ENCODE measurements around the gene MC1R.
"Not testable (repeated sequence)": the region's sequence is repeated elsewhere in the genome, so short reads cannot be mapped to it uniquely, and the experiment has no call there.

The MC1R gene

DNA sequence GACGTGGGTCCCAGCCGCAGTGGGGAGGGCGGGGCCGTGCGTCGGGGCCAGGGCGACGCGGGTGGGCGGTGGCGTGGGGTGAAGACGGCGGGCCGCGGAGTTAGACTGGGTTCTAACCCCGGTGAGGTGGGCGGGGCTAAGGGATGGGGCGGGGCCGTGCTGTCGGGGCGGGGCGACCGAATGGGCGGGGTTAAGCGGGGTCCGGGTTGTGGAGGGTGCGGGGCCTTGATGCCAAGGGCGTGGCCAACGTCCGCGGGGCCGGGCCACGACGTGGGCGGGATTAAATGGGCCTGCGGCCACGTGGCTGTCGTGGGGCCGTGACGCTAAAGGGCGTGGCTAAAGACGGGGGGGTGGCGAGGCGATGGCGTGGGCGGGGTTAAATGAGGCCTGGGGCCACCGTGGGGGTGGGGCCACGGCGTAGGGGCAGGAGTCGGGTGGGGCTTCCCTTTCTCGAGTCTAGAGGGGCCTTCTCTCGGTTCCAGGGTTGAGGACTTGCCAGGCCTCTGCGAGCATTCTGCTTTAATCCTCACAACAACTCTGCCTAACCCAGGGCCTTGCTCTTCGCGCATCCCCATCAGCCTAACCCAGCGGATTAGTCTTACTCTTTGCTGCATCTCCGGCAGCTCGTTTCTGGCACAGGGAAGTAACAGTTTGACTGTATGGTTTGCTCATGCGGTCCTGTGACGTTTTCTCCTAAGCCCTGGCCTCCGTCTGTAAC, 44.5 kb upstream of the MC1R start:
- H3K4me3 ChIP-seq (ENCODE audit: low read depth, low read length), result peak overlapping the region; percentile 90
- ChIA-PET POLR2A (interaction anchor here (0.5 to 2.5 kb wide), 5 partner anchors 11 to 259 kb away, joined by 3 to 22 read pairs (median 4); partner anchors contain the start of gene TUBB3), CTCF (interaction anchor here (0.8 to 8.7 kb wide), 4 partner anchors 12 to 174 kb away, joined by 4 to 83 read pairs (median 10); partner anchors contain the start of gene MC1R)
- TF ChIP-seq, protein P1, sequence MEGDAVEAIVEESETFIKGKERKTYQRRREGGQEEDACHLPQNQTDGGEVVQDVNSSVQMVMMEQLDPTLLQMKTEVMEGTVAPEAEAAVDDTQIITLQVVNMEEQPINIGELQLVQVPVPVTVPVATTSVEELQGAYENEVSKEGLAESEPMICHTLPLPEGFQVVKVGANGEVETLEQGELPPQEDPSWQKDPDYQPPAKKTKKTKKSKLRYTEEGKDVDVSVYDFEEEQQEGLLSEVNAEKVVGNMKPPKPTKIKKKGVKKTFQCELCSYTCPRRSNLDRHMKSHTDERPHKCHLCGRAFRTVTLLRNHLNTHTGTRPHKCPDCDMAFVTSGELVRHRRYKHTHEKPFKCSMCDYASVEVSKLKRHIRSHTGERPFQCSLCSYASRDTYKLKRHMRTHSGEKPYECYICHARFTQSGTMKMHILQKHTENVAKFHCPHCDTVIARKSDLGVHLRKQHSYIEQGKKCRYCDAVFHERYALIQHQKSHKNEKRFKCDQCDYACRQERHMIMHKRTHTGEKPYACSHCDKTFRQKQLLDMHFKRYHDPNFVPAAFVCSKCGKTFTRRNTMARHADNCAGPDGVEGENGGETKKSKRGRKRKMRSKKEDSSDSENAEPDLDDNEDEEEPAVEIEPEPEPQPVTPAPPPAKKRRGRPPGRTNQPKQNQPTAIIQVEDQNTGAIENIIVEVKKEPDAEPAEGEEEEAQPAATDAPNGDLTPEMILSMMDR (IDR thresholded peaks at IDR 0.05; ENCODE audit: insufficient read depth, low read length, missing control alignments), result no peak
- DNase-seq (ENCODE audit: low read depth, low spot score), result peak; percentile 69

DNA sequence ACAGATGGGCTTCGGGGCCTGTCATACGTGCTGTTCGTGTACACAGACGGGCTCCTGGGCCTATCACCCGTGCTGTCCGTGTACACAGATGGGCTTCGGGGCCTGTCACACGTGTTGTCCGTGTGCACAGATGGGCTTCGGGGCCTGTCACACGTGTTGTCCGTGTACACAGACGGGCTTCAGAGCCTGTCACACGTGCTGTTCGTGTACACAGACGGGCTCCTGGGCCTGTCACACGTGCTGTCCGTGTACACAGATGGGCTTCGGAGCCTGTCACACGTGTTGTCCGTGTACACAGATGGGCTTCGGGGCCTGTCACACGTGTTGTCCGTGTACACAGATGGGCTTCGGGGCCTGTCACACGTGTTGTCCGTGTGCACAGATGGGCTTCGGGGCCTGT, 39.5 kb upstream of the MC1R start:
- CTCF ChIA-PET, result interaction anchor here (1.4 to 1.8 kb wide), 2 partner anchors 31 to 44 kb away, joined by 3 to 4 read pairs; partner anchors contain the start of gene TUBB3
- H3K4me3 ChIP-seq (ENCODE audit: low read depth, low read length); POLR2A ChIA-PET; DNase-seq (ENCODE audit: low read depth, low spot score): not testable (repeated sequence)

DNA sequence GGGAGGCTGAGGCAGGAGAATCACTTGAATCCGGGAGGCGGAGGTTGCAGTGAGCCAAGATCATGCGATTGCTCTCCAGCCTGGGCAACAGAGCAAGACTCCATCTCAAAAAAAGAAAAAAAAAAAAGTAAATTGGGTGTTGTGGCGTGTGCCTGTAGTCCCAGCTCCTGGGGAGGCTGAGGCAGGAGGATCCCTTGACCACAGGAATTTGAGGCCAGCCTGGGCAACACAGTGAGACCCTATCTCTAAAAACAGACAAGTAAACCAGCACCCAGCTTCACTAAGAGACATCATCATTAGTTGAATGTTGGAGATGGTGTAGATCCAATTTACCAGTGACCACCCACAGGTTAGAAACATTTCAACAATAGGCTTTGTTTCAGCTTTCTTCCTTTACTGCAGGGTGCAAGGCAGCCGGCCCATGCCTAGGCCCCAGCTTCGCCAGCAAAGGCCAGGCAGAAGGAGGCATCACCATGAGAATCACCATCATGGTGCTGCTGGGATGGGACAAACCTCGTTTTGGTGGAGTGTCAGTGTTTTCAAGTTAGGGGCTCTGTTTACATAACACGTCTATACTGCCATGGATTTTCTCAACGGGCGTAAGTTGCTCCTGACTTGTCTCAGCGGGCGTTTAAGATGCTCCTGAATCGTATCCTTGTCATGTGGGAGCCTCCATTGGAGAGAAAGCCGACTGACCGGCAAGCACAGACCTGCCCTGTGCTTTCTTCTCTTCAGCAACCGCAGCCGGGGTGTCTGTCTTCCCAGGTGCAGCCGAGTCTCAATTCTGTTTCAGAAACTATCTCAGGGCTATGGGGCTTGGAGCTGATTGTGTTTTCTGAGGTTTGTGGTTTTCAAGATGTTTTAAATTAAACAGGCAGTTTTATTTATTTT, 37.9 kb upstream of the MC1R start:
- TF ChIP-seq, protein P1 (IDR thresholded peaks at IDR 0.05; ENCODE audit: insufficient read depth, low read length, missing control alignments), result no peak
- no peak for DNase-seq (ENCODE audit: low read depth, low spot score)
- CTCF ChIA-PET, result interaction anchor here (0.6 to 1.8 kb wide), 4 partner anchors 19 to 30 kb away, joined by 3 to 9 read pairs (median 3); no protein-coding TSS in a partner anchor
- no peak overlapping the region for H3K4me3 ChIP-seq (ENCODE audit: low read depth, low read length)
- POLR2A ChIA-PET, result no interaction called here

DNA sequence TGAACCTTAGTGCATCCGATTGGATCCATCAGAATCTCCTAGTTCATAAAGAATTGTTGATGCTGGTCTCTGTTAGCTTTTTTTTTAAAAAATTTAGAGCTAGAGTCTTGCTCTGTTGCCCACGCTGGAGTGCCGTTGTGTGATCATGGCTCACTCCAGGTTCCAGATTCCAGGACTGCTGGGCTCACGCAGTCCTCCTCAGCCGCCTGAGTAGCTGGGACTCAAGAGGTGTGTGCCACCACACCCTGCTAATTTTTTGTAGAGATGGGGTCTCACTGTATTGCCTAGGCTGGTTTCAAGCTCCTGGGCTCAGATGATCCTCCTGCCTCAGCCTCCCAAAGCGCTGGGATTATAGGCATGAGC, 37.3 kb upstream of the MC1R start:
- POLR2A ChIA-PET, result no interaction called here

DNA sequence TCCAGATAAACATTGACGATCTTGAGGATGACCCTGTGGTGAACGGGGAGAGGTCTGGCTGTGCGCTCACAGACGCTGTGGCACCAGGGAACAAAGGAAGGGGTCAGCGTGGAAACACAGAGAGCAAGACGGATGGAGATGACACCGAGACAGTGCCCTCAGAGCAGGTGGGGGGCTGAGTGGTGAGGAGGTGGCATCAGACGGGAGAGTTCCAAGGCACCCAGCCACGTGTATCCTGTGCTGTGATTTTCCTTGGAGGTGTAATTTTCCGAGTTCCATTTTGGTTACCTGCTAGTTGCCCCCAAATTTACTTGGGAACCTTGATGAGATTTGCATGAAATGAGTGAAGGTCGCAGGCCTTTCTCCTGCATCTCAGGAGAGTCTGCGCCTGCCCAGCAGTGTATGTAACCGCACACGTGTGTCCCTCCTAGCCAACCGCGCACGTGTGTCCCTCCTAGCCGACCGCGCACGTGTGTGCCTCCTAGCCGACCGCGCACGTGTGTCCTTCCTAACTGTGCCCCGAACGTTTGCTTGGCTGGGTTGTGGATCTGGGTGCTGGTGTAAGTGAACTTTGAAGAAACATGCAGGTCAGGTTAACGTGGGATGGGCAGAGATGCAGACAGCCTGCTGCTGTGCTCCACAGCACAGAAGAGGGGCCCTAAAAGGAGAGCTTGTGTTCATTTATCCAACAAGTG, 35.2 kb upstream of the MC1R start:
- DNase-seq (ENCODE audit: low read depth, low spot score), result no peak
- ChIA-PET POLR2A (no interaction called here), CTCF (interaction anchor here (0.8 to 5.1 kb wide), 2 partner anchors 12 to 28 kb away, joined by 3 to 26 read pairs; no protein-coding TSS in a partner anchor)
- TF ChIP-seq, protein P1 (IDR thresholded peaks at IDR 0.05; ENCODE audit: insufficient read depth, low read length, missing control alignments), result no peak
- no peak overlapping the region for H3K4me3 ChIP-seq (ENCODE audit: low read depth, low read length)

More for the DNA sequence above, 37.3 kb upstream of the MC1R start:
- no peak for DNase-seq (ENCODE audit: low read depth, low spot score)
- CTCF ChIA-PET, result interaction anchor here (1.0 to 1.8 kb wide), 2 partner anchors 25 to 29 kb away, joined by 3 to 9 read pairs; no protein-coding TSS in a partner anchor
- TF ChIP-seq, protein P1 (IDR thresholded peaks at IDR 0.05; ENCODE audit: insufficient read depth, low read length, missing control alignments), result no peak
- no peak overlapping the region for H3K4me3 ChIP-seq (ENCODE audit: low read depth, low read length)

DNA sequence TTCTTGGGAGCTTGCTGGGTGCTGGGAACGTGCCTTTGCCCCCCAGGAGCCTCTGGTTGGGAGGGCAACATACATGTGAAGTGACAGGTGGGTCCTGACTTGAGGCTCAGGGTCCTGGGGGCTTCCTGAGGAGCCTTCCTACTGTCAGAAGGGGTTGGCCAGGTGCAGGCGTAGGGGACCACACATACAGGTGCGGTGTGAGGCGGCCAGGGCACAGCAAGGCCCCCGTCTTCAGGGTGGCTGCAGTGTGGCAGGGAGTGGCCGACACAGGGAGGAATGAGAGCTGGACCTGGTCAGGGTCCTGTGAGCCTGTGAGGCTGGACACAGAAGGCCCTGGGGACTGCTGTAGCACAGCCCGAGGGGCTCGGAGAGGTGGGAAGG, 34.6 kb upstream of the MC1R start:
- CTCF ChIA-PET, result interaction anchor here (0.8 to 5.1 kb wide), 2 partner anchors 11 to 27 kb away, joined by 3 to 26 read pairs; no protein-coding TSS in a partner anchor
- POLR2A ChIA-PET, result no interaction called here
- no peak for DNase-seq (ENCODE audit: low read depth, low spot score)
- H3K4me3 ChIP-seq (ENCODE audit: low read depth, low read length), result no peak overlapping the region
- TF ChIP-seq, protein P1 (IDR thresholded peaks at IDR 0.05; ENCODE audit: insufficient read depth, low read length, missing control alignments), result no peak

Data from AG04449 (cell line).